Muscle layer of colon (tissue), 2 donors: ENCODE measurements around the gene FOXF2.

Experiments used
- H3K27ac ChIP-seq: one replicate; pipeline ENCODE4 v1.7.0; 2013; ENCODE audit warnings: low read depth, mild to moderate bottlenecking, low read length, moderate library complexity
- H3K27me3 ChIP-seq, 2 donors: one replicate each; pipeline ENCODE4 v1.7.0; 2013; ENCODE audit warnings: low read length in 2 of 2, mild to moderate bottlenecking in 2 of 2; ENCODE audit not compliant: insufficient read depth in 2 of 2, control insufficient read depth in 1 of 2
- H3K36me3 ChIP-seq: one replicate; pipeline ENCODE4 v1.7.0; 2013; ENCODE audit warnings: mild to moderate bottlenecking, low read length; ENCODE audit not compliant: insufficient read depth
- H3K4me1 ChIP-seq: one replicate; pipeline ENCODE4 v1.7.0; 2013; ENCODE audit warnings: mild to moderate bottlenecking, low read length; ENCODE audit not compliant: insufficient read depth
- H3K4me3 ChIP-seq, 2 donors: one replicate each; pipeline ENCODE4 v1.7.0; 2013; ENCODE audit warnings: low read length in 2 of 2, low read depth in 1 of 2, mild to moderate bottlenecking in 1 of 2, moderate library complexity in 1 of 2
- H3K9ac ChIP-seq: one replicate; pipeline ENCODE4 v1.7.0; 2013; ENCODE audit warnings: low read length
- H3K9me3 ChIP-seq: one replicate; pipeline ENCODE4 v1.7.0; 2013; ENCODE audit warnings: mild to moderate bottlenecking, low read length
- donor health status: abdominal sarcoma.
- donor health status: Adenocarcinoma of cecum.

FOXF2 gene

GRCh38 chr6:1420382-1420781, 31.0 kb downstream of the FOXF2 start:
- no peaks in the 10 kb centered on the region for H3K27me3 ChIP-seq
- no peak overlapping the region for H3K4me3 ChIP-seq
- no peaks in the 10 kb centered on the region for H3K36me3 ChIP-seq
- H3K27ac ChIP-seq, result no peak overlapping the region
- no peak overlapping the region for H3K9ac ChIP-seq
- H3K9me3 ChIP-seq, result no peaks in the 10 kb centered on the region
- H3K4me1 ChIP-seq, result peaks cover 9% of the 10 kb centered on the region

- no peak overlapping the region for H3K27ac ChIP-seq
- H3K4me3 ChIP-seq, result no peak overlapping the region
- no peaks in the 10 kb centered on the region for H3K36me3 ChIP-seq
- no peaks in the 10 kb centered on the region for H3K9me3 ChIP-seq
- H3K4me1 ChIP-seq, result peaks cover 9% of the 10 kb centered on the region
- no peak overlapping the region for H3K9ac ChIP-seq
- H3K27me3 ChIP-seq, result no peaks in the 10 kb centered on the region
Measured at GRCh38 chr6:1422290-1422689, 32.9 kb downstream of the FOXF2 start.

- Histone ChIP-seq H3K9me3 (no peaks in the 10 kb centered on the region), H3K36me3 (no peaks in the 10 kb centered on the region), H3K27me3 (no peaks in the 10 kb centered on the region), H3K4me1 (peaks cover 9% of the 10 kb centered on the region), H3K27ac (no peak overlapping the region), H3K4me3 (no peak overlapping the region), H3K9ac (no peak overlapping the region)
Measured at GRCh38 chr6:1423578-1423977, 34.2 kb downstream of the FOXF2 start.

GRCh38 chr6:1424306-1424927, 35.0 kb downstream of the FOXF2 start:
- H3K4me3 ChIP-seq, result no peak overlapping the region
- H3K27ac ChIP-seq, result no peak overlapping the region
- H3K4me1 ChIP-seq, result peaks cover 9% of the 10 kb centered on the region
- H3K27me3 ChIP-seq, result no peaks in the 10 kb centered on the region
- H3K9me3 ChIP-seq, result no peaks in the 10 kb centered on the region
- H3K9ac ChIP-seq, result no peak overlapping the region
- no peaks in the 10 kb centered on the region for H3K36me3 ChIP-seq

- H3K27ac ChIP-seq, result no peak overlapping the region
Measured at GRCh38 chr6:1426416-1426815, 37.0 kb downstream of the FOXF2 start.

GRCh38 chr6:1435806-1436205, 46.4 kb downstream of the FOXF2 start:
- Histone ChIP-seq H3K27ac (no peak overlapping the region), H3K9ac (no peak overlapping the region), H3K9me3 (no peaks in the 10 kb centered on the region), H3K4me3 (no peak overlapping the region), H3K27me3 (peaks cover 0 to 8% of the 10 kb centered on the region in 2 donors), H3K4me1 (peaks cover 7% of the 10 kb centered on the region), H3K36me3 (no peaks in the 10 kb centered on the region)

More at GRCh38 chr6:1426416-1426815, 37.0 kb downstream of the FOXF2 start:
- Histone ChIP-seq H3K4me1 (peaks cover 9% of the 10 kb centered on the region), H3K9ac (no peak overlapping the region), H3K36me3 (no peaks in the 10 kb centered on the region), H3K27me3 (no peaks in the 10 kb centered on the region), H3K9me3 (no peaks in the 10 kb centered on the region), H3K4me3 (no peak overlapping the region)

- H3K9ac ChIP-seq, result no peak overlapping the region
- H3K4me1 ChIP-seq, result peaks cover 7% of the 10 kb centered on the region
- no peaks in the 10 kb centered on the region for H3K36me3 ChIP-seq
- H3K27ac ChIP-seq, result no peak overlapping the region
- H3K4me3 ChIP-seq, result no peak overlapping the region
- no peaks in the 10 kb centered on the region for H3K9me3 ChIP-seq
- H3K27me3 ChIP-seq, result peaks cover 0 to 8% of the 10 kb centered on the region in 2 donors
Measured at GRCh38 chr6:1436334-1437306, 47.2 kb downstream of the FOXF2 start.

GRCh38 chr6:1437553-1438406, 48.4 kb downstream of the FOXF2 start:
- Histone ChIP-seq H3K27me3 (peaks cover 0 to 8% of the 10 kb centered on the region in 2 donors), H3K4me1 (peaks cover 7% of the 10 kb centered on the region), H3K4me3 (no peak overlapping the region), H3K9ac (no peak overlapping the region), H3K9me3 (no peaks in the 10 kb centered on the region), H3K27ac (no peak overlapping the region), H3K36me3 (no peaks in the 10 kb centered on the region)

GRCh38 chr6:1438471-1438881, 49.1 kb downstream of the FOXF2 start:
- peaks cover 7% of the 10 kb centered on the region for H3K4me1 ChIP-seq
- no peaks in the 10 kb centered on the region for H3K9me3 ChIP-seq
- no peak overlapping the region for H3K27ac ChIP-seq
- no peak overlapping the region for H3K4me3 ChIP-seq
- H3K27me3 ChIP-seq, result peaks cover 0 to 8% of the 10 kb centered on the region in 2 donors
- H3K36me3 ChIP-seq, result no peaks in the 10 kb centered on the region
- no peak overlapping the region for H3K9ac ChIP-seq

GRCh38 chr6:1439349-1439748, 50.0 kb downstream of the FOXF2 start:
- Histone ChIP-seq H3K4me1 (peaks cover 7% of the 10 kb centered on the region), H3K27me3 (peaks cover 0 to 8% of the 10 kb centered on the region in 2 donors), H3K9me3 (no peaks in the 10 kb centered on the region), H3K27ac (no peak overlapping the region), H3K36me3 (no peaks in the 10 kb centered on the region), H3K4me3 (no peak overlapping the region), H3K9ac (no peak overlapping the region)

- H3K27ac ChIP-seq, result no peak overlapping the region
- no peak overlapping the region for H3K9ac ChIP-seq
- H3K4me1 ChIP-seq, result no peaks in the 10 kb centered on the region
- H3K4me3 ChIP-seq, result no peak overlapping the region
- no peaks in the 10 kb centered on the region for H3K27me3 ChIP-seq
- no peaks in the 10 kb centered on the region for H3K36me3 ChIP-seq
- H3K9me3 ChIP-seq, result no peaks in the 10 kb centered on the region
Measured at GRCh38 chr6:1442929-1443328, 53.6 kb downstream of the FOXF2 start.
